WERI-Rb-1 (cell line): ENCODE measurements around the gene CCL22.
"Not testable (repeated sequence)": the region's sequence is repeated elsewhere in the genome, so short reads cannot be mapped to it uniquely, and the experiment has no call there.

Experiments used
- DNase-seq: peaks from one replicate; pipeline ENCODE4 v3.0.0-alpha.2; 2020
- H3K27ac ChIP-seq: fragments of 250-450 bp; sonication (Bioruptor Pico); 2 replicates; pipeline ENCODE4 v1.5.1; 2020; ENCODE audit warnings: mild to moderate bottlenecking, moderate library complexity
- H3K27me3 ChIP-seq: fragments of 250-450 bp; sonication (Bioruptor Pico); 2 replicates; pipeline ENCODE4 v1.5.1; 2021; ENCODE audit warnings: mild to moderate bottlenecking, low read depth, moderate library complexity; ENCODE audit not compliant: insufficient read depth, severe bottlenecking
- H3K36me3 ChIP-seq: fragments of 250-450 bp; sonication (Bioruptor Pico); 2 replicates; pipeline ENCODE4 v1.5.1; 2020; ENCODE audit warnings: mild to moderate bottlenecking, moderate library complexity
- H3K4me3 ChIP-seq: 2 replicates; pipeline ENCODE4 v1.5.1; 2011; ENCODE audit warnings: low read depth, mild to moderate bottlenecking, control low read depth, low read length
- H3K9me3 ChIP-seq: fragments of 250-450 bp; sonication (Bioruptor Pico); 2 replicates; pipeline ENCODE4 v1.5.1; 2021; ENCODE audit warnings: mild to moderate bottlenecking, moderate library complexity; ENCODE audit not compliant: severe bottlenecking
- TF ChIP-seq, protein P1 (sequence below): IDR thresholded peaks from 2 replicates; pipeline ENCODE4 v1.5.1; 2011; ENCODE audit warnings: low read depth, mild to moderate bottlenecking, control low read depth, inconsistent platforms, low read length

CCL22 gene

DNA sequence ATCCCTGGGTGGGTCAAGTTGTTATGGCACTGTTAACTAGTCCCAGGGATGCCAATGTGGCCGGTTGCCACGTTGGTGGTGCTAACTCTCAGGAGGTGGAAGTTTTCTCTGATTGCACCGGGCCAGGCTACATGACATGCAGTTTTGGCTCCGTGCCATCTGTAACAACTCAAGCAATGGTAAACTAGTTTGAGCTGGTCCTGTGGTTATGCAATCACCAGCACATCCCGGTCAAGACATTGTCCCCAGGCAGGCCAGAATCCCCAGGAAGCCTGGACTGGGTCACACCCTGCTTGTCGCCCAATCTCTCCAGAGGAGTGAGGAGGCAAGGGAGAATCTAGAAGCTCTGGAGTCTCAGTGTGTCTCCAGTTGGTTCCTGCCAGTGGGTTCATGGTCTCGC lies 35.9 kb downstream of the CCL22 start:
- H3K9me3 ChIP-seq = no peaks in the 10 kb centered on the region
- no peaks in the 10 kb centered on the region for H3K36me3 ChIP-seq
- TF ChIP-seq, protein P1, sequence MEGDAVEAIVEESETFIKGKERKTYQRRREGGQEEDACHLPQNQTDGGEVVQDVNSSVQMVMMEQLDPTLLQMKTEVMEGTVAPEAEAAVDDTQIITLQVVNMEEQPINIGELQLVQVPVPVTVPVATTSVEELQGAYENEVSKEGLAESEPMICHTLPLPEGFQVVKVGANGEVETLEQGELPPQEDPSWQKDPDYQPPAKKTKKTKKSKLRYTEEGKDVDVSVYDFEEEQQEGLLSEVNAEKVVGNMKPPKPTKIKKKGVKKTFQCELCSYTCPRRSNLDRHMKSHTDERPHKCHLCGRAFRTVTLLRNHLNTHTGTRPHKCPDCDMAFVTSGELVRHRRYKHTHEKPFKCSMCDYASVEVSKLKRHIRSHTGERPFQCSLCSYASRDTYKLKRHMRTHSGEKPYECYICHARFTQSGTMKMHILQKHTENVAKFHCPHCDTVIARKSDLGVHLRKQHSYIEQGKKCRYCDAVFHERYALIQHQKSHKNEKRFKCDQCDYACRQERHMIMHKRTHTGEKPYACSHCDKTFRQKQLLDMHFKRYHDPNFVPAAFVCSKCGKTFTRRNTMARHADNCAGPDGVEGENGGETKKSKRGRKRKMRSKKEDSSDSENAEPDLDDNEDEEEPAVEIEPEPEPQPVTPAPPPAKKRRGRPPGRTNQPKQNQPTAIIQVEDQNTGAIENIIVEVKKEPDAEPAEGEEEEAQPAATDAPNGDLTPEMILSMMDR = no peak
- H3K27me3 ChIP-seq = no peaks in the 10 kb centered on the region
- DNase-seq = no peak
- no peak overlapping the region for H3K4me3 ChIP-seq
- no peak overlapping the region for H3K27ac ChIP-seq

DNA sequence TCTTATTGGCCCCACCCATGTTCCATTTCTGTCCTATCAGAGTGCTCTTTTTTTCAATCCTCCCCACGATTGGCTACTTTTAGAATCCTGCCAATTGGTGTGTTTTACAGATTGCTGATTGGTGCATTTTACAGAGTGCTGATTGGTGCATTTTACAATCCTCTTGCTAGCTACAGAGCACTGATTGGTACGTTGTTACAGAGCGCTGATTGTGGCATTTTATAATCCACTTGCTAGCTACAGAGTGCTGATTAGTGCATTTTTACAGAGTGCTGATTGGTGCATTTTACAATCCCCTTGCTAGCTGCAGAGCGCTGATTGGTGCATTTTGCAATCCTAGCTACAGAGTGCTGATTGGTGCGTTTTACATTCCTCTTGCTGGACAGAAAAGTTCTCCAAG lies 36.4 kb downstream of the CCL22 start:
- TF ChIP-seq, protein P1 = no peak
- no peaks in the 10 kb centered on the region for H3K27me3 ChIP-seq

DNA sequence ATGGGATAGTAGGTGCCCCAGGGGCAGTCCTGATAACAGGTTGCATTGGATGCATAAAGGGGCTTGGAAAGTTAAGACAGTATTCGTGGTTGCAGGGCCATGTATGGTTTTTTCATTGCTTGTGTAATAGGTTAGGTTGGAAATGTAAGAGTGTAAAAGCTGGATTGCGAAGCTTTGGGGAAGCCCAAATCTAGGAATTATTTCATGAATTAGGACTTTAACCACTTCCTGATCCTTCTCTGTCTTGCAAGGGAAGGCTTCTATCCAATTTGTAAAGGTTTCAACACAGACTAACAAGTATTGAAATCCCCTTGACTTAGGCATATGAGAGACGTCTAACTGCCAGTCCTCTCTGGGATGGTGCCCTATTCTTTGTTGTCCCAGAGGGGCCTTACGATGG lies 38.2 kb downstream of the CCL22 start:
- Histone ChIP-seq H3K27me3 (no peaks in the 10 kb centered on the region), H3K9me3 (no peaks in the 10 kb centered on the region), H3K27ac (no peak overlapping the region), H3K36me3 (no peaks in the 10 kb centered on the region), H3K4me3 (no peak overlapping the region)
- DNase-seq = no peak
- TF ChIP-seq, protein P1 = no peak

More for the DNA sequence above, 36.4 kb downstream of the CCL22 start:
- Histone ChIP-seq H3K27ac (no peak overlapping the region), H3K9me3 (no peaks in the 10 kb centered on the region), H3K36me3 (no peaks in the 10 kb centered on the region), H3K4me3 (no peak overlapping the region)
- no peak for DNase-seq

DNA sequence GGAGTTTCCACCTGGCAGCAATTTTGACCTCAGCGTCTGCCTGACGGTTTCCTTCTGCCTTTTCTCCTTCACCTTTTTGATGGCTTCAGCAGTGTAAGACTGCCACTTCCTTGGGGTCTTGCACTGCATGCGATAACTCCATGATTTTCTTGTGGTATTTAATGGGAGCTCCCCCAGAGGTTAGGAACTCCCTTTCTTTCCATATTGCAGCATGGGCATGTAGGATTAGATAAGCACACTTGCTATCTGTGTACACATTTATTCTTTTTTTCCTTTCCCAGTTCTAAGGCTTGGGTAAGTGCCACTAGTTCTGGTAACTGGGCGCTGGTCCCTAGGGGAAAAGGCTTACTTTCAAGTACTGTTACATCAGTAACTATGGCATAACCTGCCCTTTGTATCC lies 38.9 kb downstream of the CCL22 start:
- H3K27ac ChIP-seq, H3K36me3 ChIP-seq, DNase-seq, H3K9me3 ChIP-seq, H3K27me3 ChIP-seq, H3K4me3 ChIP-seq: not testable (repeated sequence)

DNA sequence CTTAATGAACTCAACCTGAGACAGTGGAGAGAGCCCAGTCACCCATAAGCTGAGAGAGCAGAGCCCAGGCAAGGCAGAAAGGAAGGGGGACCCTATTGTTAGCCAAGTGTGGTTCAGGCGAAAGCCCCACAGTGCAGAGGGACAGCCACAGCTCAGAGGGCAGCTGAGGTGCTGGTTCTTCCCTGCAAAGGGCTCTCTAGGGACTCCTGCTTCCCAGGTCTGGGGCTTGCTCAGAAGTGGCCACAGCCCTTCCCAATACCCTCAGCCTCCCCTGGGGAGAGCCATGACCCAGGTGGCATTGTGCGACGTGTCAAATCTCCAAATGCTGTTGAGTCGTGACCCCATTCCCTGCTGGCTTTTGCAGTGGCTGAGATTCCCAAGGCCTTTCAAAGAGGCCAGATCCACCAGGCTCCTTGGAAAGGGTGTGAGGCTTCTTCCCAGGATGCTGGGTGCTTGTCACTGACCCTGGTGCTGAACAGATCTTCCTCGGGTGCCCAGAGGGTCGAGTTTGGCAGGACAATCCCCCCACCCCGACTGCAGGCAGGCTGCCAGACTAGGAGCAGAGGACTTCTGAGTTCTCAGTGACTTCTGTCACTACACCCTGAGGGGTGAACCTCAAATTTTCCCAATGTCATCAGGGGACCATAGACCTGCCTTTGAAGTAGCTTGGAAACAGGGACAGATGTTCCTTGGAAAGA lies 43.5 kb downstream of the CCL22 start:
- no peaks in the 10 kb centered on the region for H3K27me3 ChIP-seq
- H3K27ac ChIP-seq = no peak overlapping the region
- TF ChIP-seq, protein P1 = no peak
- H3K4me3 ChIP-seq = no peak overlapping the region
- DNase-seq = no peak
- H3K36me3 ChIP-seq = no peaks in the 10 kb centered on the region
- no peaks in the 10 kb centered on the region for H3K9me3 ChIP-seq

DNA sequence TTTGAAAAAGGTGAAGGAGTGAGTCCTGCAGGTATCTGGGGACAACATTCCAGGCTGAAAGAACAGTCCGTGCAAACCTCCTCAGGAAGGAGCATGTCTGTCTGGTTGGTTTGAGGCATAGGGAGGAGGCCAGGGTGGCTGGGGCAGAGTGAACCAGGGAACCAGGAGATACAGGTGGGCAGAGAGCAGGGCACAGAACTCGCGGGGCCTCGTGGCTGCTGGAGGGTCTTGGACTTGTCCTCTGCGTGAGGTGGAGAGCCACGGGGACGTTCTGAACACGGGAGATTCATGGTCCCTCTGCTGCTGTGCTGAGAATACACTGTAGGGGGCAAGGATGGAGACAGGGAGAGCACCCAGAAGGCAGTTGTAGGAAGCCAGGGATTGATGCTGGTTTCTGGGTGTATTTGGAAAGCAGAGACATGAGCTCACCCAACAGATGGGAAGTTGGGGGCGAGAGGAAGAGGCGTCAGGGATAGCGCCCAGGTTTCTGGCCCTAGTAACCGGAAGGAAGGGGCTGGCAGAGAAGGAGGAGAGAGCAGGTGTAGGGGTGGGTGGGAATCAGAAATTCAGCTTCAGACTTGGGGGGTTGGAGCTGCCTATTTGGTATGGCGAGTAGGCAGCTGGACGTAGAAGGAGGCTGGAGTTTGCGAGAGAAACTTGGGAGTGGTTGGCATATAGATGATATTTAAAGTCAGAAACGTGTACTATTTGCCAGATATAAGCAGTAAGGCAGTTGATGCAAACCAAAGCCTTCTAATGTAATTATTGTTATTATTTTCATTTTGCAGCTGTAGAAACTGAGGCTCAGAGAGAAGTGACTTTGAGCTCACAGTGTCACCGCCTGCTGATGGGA lies 45.6 kb downstream of the CCL22 start, which contains the start of gene CCL17:
Gene CCL17, plus strand, starts transcription at position 803 of the 853 bp plus-strand sequence. CDS start 9,166 bp downstream, outside the sequence.
- no peaks in the 10 kb centered on the region for H3K27me3 ChIP-seq
- DNase-seq = no peak
- TF ChIP-seq, protein P1 = no peak
- no peaks in the 10 kb centered on the region for H3K9me3 ChIP-seq
- no peaks in the 10 kb centered on the region for H3K36me3 ChIP-seq
- no peak within 1 kb of the TSS for H3K4me3 ChIP-seq
- no peak within 1 kb of the TSS for H3K27ac ChIP-seq
